HG02885 (cell line): Measurements from ENCODE around the gene PRDM10.
A peak's percentile ranks its signal among the peaks of the same experiment; 100 is the strongest.

Source experiments
- ATAC-seq: cut with Tn5 transposase; IDR thresholded peaks from one replicate; pipeline ENCODE4 v1.9.1; 2021; ENCODE audit warnings: mild to moderate bottlenecking; ENCODE audit not compliant: unreplicated experiment, poor library complexity

The PRDM10 gene, protein sequence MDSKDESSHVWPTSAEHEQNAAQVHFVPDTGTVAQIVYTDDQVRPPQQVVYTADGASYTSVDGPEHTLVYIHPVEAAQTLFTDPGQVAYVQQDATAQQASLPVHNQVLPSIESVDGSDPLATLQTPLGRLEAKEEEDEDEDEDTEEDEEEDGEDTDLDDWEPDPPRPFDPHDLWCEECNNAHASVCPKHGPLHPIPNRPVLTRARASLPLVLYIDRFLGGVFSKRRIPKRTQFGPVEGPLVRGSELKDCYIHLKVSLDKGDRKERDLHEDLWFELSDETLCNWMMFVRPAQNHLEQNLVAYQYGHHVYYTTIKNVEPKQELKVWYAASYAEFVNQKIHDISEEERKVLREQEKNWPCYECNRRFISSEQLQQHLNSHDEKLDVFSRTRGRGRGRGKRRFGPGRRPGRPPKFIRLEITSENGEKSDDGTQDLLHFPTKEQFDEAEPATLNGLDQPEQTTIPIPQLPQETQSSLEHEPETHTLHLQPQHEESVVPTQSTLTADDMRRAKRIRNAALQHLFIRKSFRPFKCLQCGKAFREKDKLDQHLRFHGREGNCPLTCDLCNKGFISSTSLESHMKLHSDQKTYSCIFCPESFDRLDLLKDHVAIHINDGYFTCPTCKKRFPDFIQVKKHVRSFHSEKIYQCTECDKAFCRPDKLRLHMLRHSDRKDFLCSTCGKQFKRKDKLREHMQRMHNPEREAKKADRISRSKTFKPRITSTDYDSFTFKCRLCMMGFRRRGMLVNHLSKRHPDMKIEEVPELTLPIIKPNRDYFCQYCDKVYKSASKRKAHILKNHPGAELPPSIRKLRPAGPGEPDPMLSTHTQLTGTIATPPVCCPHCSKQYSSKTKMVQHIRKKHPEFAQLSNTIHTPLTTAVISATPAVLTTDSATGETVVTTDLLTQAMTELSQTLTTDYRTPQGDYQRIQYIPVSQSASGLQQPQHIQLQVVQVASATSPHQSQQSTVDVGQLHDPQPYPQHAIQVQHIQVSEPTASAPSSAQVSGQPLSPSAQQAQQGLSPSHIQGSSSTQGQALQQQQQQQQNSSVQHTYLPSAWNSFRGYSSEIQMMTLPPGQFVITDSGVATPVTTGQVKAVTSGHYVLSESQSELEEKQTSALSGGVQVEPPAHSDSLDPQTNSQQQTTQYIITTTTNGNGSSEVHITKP

DNA sequence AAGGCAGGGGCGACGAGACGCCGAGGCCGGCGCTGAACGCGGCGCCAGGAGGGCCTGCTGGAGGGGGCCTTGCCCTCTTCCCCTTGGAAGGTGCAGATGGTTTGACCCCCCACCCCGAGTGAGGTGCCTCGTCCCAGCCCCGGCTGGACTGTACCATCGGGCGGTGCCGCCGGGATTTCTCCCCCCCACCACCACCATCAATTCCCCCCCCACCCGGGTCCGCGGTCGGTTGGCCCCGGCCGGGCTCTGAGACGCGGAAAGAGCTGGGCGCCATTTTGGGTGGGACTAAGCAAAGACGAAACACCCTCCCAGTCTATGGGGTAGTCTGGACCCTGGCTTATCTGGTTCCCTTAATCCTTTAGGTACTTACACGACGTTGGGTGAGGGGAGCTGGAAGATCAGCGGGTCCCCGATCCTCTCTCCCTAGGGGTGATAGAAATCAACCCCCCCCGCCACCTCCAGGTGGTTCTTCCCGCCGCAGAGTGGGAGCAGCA, at the start of gene PRDM10:
Gene PRDM10, minus strand, starts transcription at position 484 of the 494 bp plus-strand sequence. CDS start 41,871 bp downstream, outside the sequence.
- ATAC-seq: peak; percentile 43

DNA sequence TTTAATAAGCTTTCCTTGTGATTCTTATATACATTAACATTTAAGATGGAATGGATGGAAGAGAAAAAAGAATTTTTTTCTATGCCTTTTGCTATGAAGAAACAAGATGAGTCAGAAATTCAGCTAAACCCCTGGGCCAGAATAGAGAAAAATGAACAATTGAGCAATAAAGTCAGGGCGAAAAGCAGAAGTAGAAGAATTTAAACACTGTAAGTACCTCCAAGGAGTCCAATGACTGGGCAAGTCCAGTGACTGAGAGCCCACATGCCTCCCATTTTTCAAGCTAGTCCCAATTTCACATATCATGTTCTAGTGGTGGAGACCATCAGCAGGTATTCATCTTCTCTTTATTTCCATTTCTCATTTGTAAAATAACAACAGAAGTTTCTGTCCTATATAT, 48.4 kb upstream of the PRDM10 start:
- no peak for ATAC-seq

DNA sequence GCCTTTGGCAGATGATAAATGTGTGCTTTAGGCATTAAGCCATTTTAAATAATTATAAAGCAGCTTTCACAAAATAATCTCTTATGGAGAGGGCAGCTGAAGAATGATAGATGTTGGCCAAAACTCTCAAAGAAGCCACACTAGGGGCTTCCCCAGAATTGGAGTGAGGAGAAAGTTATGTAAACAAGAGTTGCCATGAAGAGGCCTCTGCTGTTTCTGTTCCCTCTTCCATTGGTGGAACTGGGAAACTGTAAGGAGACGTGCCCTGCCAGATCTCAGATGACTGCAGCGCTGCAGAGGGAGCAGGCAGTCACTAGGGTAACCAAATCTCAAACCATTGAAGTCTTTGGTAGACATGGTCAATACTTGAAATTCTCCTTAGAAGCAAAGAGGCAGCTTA, 47.6 kb upstream of the PRDM10 start:
- ATAC-seq: no peak

DNA sequence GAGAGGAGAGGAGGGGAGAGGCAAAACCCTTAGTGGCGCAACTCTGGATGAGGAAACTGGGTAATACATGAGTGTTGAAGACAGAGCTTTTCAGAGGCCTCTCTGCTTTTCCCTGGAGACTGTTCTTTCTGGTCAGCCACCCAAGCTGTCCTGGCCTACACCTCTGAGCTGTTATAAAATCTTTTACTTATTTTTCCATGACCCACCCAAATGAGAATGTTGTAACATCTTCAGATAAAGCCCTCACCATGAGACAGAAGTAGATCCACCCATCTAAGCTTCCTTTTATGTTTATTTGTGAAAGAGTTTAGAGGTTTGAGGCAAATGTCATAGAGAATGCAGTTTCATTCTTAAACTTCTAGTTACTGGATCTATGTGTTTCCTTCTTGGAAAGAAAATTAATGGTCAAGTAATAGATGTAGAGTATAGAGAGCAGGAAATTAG, 46.7 kb upstream of the PRDM10 start:
- ATAC-seq: no peak

DNA sequence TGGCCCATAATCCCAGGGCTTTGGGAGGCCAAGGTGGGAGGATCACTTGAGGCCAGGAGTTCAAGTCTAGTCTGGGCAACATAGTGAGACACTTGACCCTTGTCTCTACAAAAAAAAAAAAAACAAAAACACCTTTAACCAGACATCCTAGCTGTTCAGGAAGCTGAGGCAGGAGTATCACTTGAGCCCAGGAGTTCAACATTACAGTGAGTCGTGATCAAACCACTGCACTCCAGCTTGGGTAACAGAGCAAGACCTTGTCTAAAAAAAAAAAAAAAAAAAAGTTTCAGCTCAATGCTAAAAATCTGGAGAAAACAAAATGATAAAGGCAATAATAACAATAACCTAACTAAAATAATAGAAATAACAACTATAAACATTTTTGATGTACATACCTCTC, 44.5 kb upstream of the PRDM10 start:
- ATAC-seq: no peak

DNA sequence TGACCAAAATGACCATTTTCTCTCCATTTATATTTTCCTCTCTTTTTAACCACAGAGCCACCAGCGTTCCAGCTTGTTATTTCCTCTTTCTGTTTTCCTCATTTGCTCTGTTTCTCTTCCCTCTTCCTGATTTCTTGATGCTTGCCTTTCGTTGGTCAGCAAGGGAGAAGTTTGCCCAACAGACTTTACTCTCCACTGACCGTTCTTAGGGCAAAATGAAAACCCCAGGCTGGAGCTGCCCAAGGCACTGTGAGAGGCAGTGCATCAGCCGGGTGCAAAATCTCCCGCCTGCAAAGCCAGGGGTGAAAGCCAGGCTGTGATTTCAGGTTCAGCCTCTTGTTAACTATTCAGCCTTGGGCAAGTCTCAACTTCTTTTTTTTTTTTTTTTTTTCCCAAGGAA, 40.9 kb upstream of the PRDM10 start:
- no peak for ATAC-seq

DNA sequence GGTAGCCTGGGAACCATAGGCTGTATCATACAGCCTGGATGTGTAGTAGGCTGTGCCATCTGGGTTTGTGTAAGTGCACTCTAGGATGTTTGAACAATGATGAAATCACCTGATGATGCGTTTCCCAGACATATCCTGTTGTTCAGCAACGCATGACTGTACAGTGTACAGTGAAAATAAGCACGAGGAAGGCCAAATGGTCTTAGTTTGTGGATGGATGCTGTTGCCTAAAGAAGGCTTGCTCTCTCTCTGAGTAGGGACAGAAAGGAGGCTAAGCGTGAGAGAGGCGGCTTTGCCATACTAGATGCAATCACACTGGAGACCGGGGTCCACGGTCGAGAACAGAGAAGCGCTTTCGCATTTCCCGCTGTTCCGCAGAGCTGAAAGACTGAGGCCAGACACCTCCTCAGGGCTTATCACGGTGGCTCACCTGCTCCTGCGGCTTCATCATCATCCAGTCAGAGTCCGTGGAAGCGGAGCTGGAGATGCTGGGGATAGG, 39.5 kb upstream of the PRDM10 start:
- no peak for ATAC-seq

DNA sequence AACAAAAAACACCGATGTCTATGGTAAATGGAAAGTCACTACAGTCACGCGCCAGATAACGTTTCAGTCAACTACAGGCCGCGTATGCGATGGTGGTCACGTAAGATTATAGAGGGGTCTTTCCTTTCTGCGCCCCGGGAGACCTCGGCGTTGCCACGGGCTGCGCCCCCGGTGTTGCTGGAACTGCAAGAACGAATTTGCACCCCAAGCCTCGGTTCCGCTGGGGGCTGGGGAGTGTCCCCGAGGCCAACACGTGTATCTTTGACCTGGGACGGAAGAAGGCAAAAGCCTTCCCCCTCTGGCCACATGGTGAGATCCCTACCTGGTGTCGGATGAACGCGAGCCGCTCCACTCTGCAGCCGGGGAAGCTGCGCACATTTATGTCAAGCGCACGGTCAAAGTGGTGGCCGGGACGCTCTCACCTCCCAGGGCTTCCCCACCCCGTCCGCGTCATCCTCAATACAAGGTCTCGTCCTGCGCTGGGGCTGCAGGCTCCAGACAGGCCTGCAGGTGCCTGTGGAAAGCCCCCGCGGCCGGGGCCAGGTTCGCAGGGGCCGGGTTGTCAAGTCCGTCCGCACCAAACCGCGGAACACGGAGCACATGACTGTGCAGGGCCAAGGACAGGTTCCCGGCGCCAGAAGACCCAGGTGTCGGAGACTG, 37.8 kb upstream of the PRDM10 start:
- no peak for ATAC-seq

DNA sequence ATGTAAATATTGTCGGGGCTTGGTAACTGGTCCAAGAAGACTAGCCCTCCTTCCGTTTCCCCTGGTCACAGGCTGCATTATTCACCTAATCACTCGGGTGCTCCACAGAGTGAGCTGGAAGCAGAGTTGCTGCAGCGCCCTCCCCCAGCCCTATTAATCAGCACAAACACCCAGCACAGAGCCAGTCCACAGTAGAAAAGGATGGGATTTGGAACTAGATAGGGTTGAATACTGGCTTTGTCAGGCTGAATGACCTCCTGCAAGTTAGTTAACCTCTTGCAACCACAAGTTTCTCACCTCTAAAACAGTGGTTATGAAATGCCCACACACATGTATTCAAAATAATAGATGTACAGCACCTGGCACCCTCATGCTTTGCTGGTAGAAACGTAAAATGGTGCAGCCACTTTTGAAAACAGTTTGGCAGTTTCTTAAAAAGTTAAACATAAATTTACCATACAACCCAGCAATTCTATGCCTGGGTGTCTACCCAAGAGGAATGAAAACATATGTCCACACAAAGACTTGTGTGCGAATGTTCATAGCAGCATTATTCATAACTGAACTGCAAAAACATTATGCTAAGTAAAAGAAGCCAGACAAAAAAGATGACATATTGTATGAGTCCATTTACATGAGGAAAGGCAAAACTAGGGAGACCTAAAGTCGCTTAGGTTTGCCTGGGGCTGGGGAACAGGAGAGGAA, 35.4 kb upstream of the PRDM10 start:
- no peak for ATAC-seq

DNA sequence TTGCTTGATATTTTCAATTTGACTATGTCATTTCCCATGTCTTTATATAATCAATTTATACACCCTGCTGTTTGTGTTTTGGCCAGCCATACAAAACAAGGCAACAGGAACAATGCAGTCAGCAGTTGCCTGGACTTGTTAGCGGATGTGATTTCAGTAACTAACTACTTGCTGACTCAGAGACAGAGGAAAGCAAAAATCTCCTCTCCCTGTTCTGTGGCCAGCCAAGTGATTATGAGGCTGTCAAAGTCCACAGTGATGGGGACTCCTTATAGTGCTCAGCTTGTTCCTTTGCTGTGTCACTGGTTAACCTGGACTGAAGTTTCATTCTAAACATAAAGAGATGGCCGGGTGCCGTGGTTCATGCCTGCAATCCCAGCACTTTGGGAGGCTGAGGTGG, 34.4 kb upstream of the PRDM10 start:
- ATAC-seq: no peak

DNA sequence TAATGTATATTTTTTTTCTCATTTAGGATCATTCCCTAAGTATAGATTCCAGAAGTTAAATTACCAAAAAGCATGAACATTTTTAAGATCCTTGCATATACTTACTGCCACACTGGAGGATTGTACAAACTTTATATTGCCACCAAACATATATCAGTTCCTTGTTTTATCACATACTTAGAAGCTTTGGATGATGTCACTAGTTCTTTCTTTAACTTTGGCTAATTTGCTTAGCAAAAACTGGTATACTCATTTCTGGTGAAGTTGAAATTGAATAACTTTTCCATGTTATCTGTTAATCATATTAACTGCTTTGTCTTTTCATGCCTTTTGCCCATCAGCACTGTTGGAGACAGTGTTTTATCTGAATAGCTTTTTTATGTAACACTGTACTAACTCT, 31.6 kb upstream of the PRDM10 start:
- no peak for ATAC-seq

DNA sequence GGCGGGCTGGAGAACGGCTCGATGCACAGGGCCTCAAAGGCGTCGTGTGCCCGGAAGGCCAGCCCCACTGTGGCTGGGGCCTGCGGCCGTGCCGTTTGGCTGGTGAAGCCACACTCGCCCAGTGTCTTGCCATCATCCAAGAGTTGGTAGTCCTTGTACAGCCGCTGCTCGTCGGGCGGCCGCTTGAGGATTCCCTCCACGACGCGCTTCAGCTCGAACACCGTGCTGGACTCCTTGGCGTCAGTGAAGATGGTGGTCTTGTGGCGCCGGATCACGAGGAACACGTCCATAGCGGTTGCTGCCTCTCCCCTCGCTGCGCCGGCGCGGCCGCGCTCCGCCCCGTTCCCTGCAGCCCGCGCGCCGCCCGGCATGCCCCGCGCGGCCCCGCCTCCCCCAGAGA, 30.3 kb upstream of the PRDM10 start:
- no peak for ATAC-seq

DNA sequence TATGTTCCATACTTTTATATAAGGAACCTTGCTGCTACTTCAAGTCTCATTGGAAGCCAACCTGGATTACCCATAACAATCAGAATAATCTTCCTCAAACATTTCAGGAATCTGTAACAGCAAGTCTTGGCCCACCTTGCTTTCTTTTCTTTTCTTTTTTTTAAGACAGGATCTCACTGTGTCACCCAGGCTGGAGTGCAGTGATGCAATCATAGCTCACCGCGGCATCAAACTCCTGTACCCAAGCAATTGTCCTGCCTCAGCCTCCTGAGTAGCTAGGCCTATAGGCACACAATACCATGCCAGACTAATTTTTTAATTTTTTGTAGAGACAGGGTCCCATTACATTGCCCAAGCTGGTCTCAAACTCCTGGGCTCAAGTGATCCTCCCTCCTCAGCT, 29.3 kb upstream of the PRDM10 start:
- no peak for ATAC-seq

DNA sequence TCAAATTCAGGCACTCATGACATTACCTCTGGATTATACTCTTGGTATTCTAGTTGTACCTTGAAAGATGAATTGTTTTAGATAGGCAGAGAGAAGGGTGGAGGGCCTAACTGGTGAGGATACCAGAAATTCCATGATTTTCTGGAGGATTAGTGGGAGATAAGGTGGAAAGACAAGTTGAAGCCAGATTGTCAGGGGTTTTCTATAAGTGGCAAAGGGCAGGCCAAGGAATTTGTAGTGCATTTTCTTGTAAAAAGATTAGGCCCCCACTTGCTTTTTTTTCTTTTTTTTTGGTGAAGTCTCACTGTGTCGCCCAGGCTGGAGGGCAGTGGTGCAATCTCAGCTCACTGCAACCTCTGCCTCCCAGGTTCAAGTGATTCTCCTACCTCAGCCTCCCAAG, 28.4 kb upstream of the PRDM10 start:
- ATAC-seq: no peak

DNA sequence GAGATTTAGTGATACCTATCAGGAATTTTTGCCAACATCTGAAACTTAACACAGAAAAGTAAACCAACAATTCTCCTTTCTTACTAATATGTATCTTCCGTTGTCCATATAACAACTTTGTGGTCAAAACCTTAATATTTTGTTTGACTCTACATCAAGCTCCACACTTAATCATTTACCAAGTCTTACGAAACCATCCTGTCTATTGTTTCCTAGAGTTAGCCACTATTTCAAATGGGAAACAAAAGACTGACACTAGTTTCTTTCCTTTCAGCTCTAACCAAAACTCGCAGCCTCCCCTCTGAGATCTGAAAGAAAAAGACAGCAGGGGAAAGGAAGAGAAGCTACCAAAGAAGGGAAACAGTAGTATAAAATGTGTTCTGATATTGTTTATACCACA, 26.5 kb upstream of the PRDM10 start:
- no peak for ATAC-seq

DNA sequence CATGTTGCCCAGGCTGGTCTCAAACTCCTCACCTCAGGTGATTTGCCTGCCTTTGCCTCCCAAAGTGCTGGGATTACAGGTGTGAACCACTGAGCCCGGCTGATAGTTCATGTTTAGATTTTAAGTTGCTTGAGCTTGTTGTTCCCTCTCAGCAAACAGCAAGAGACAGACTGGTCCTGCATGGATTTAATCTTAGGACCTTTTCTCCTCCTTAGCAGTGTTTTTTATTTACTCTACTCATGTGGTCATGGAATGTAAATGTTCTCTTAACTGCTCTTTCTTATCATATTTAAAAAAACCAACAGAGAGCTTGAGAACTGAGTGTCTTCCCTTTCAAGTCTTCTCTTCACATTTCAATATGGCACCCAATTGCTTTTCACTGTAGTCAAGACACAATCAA, 22.7 kb upstream of the PRDM10 start:
- no peak for ATAC-seq

DNA sequence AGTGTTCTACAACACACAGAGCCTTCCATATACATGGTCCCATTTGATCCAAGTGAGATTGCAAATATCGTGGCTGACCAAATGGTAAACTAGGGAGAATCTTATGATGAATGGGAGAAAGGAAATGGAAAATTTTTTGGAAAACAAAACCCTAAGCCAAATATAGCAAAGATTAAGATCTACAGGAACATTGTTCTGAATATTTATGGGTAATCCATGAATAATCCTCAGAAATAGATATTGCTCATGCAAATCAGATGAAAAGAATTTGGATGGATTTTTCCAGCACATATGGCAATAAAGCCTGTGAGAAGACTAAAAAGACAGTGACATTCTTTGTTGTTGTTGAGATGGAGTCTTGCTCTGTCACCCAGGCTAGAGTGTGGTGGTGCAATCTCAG, 21.7 kb upstream of the PRDM10 start:
- ATAC-seq: no peak

DNA sequence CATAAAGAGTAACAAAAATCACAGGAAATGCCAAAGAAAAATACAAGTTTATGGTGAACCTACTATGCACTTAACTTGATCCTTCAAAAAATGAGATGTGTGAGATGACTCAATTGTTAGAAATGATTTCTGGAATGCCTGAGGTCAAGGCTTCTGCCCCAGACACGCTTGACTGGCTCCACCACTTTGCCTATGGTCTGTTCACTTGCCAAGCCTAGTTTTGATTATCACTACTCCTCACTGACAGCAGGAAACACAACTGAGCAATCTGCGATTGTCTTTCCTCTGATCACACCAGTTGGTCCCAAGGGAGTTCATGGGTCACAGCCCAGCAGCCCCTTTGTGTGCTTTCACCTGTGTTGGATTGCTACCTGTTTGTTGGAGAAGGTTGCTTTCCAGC, 20.6 kb upstream of the PRDM10 start:
- ATAC-seq: peak; percentile 93

DNA sequence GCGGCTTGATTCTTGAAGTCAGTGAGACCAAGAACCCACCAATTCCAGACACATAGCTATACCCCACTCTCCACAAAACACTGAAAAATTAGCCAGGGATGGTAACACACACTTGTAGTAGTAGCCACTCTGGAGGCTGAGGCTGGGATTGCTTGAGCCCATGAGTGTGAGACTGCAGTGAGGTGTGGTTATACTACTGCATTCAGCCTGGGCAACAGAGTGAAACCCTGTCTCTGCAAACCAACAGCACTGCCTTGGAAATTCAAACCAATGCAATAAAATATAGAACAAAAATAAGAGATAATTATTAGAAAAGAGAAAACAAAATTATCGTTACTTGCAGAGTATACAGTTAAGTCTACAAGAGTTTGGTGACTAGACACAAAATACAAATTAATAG, 20.2 kb upstream of the PRDM10 start:
- ATAC-seq: peak; percentile 21
